ENCODE data around the gene PAX7.

PAX7 gene

DNA sequence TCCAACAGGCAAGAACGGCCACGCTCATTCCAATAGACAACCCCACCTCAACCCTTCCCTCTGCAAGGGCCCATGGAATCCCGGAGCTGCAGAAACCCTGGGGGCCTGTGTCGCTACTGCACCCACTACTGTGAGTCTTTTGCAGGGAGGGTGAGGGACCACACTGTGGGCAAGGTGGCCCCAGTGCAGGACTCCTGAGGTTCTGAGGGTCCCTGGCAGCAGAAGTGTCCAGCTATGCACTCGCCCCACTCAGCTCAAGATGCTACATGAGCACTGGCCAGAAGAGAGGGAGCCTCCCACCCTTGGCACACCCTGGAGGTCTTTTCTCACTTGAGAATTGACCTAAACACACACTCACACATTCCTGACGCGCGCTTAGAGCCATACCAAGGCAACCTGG is 2.1 kb upstream of the PAX7 start:
- no peak for TF ChIP-seq ZFX (IDR thresholded peaks at IDR 0.05)
- TF ChIP-seq, protein P1, sequence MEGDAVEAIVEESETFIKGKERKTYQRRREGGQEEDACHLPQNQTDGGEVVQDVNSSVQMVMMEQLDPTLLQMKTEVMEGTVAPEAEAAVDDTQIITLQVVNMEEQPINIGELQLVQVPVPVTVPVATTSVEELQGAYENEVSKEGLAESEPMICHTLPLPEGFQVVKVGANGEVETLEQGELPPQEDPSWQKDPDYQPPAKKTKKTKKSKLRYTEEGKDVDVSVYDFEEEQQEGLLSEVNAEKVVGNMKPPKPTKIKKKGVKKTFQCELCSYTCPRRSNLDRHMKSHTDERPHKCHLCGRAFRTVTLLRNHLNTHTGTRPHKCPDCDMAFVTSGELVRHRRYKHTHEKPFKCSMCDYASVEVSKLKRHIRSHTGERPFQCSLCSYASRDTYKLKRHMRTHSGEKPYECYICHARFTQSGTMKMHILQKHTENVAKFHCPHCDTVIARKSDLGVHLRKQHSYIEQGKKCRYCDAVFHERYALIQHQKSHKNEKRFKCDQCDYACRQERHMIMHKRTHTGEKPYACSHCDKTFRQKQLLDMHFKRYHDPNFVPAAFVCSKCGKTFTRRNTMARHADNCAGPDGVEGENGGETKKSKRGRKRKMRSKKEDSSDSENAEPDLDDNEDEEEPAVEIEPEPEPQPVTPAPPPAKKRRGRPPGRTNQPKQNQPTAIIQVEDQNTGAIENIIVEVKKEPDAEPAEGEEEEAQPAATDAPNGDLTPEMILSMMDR (conservative IDR thresholded peaks at IDR 0.05): no peak

GRCh38 chr1:18629659-18630510 is 761 bp upstream of the PAX7 start:
- TF ChIP-seq, protein P1 (conservative IDR thresholded peaks at IDR 0.05): no peak
- no peak for TF ChIP-seq ZFX (IDR thresholded peaks at IDR 0.05)
- H3K27ac ChIP-seq: no peak overlapping the region

More for the DNA sequence above, 2.1 kb upstream of the PAX7 start:
- no peak overlapping the region for H3K27ac ChIP-seq

DNA sequence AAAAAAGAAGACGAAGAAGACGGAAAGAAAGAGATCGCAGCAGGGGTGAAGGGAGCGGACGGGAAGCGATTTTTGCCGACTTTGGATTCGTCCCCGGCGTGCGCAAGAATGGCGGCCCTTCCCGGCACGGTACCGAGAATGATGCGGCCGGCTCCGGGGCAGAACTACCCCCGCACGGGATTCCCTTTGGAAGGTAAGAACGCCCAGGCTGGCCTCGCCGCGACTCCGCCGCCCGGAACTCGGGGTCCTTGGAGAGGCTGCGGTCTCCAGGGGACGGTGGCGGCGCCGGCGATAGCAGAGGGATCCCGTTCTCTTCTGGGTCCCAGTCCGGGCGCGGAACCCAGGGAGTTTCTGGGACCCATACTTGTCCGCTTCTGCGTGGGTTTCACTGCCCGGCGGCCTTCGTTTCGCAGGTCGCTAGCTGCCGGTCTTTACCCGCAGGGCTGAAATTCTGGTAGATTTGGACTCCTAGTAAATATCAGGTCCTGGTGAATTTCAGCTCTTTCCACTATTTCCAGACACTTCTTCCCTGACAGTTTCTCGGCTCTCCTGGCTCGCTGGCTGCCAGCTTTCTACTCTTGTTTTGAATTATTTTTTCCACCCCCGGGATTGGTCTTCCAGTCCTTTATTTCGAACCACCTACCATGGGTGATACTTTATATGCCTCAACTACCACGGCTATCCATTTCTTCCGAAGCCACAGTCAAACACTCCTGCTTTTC is 1.0 kb downstream of the PAX7 start:
- TF ChIP-seq, protein P1 (conservative IDR thresholded peaks at IDR 0.05): no peak
- TF ChIP-seq ZFX (IDR thresholded peaks at IDR 0.05): no peak
- no peak overlapping the region for H3K27ac ChIP-seq

- TF ChIP-seq ZFX (IDR thresholded peaks at IDR 0.05): no peak
- TF ChIP-seq, protein P1 (conservative IDR thresholded peaks at IDR 0.05): no peak
- H3K27ac ChIP-seq: no peak overlapping the region
Measured at GRCh38 chr1:18632218-18632588, 1.6 kb downstream of the PAX7 start.

DNA sequence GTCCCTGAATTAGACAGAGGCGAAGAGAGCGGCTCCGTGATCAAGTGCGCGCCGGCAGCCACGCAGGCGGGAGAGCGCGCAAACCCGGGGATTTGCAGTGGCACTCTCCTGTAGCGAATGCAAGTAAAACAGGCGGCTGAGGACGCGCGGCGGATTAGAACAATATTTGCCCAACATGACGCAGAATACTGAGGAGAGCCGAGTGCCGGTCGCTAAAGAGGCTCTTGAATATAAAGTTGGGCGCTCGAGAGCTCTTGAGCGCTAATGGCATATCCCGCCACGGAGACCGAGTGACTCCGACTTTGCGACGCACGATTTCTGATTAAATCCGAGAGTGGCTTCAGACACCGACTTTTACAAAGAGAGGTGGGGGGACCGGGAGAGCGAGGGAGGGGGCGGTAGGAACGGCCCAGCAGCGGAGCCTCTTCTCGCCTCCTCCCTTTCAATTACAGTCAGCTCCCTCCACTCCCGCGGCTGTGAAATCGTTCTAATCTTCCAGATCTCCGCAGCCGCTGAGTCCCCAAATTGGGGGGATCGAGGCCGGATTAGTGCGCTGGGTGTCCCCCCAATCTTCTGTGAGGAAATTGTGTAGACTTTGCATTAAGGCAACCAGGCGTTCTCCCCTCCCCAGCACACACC is 2.3 kb downstream of the PAX7 start:
- no peak overlapping the region for H3K27ac ChIP-seq
- TF ChIP-seq, protein P1 (conservative IDR thresholded peaks at IDR 0.05): no peak
- no peak for TF ChIP-seq ZFX (IDR thresholded peaks at IDR 0.05)

- no peak overlapping the region for H3K27ac ChIP-seq
- no peak for TF ChIP-seq ZFX (IDR thresholded peaks at IDR 0.05)
- TF ChIP-seq, protein P1 (conservative IDR thresholded peaks at IDR 0.05): no peak
Measured at GRCh38 chr1:18633422-18634155, 2.9 kb downstream of the PAX7 start.

Data from C4-2B (cell line).